Ascending aorta (tissue), 2 donors: ENCODE data around the gene IL1RL2. TPM values are rescaled to one million over a fixed set of nuclear protein-coding genes. Genes with fewer than 3 reads are reported as not detected.

ENCODE experiments used
- DNase-seq, 2 donors: peaks; one replicate each; pipeline ENCODE4 v3.0.0-alpha.2; 2019; ENCODE audit warnings: low spot score in 2 of 2
- H3K27ac ChIP-seq, 2 donors: fragments of 200-600 bp; sonication (generic); one replicate each; pipeline ENCODE4 v1.5.1; 2016 to 2017; ENCODE audit warnings: mild to moderate bottlenecking in 1 of 2
- H3K27me3 ChIP-seq: fragments of 200-600 bp; sonication (generic); one replicate; pipeline ENCODE4 v1.5.1; 2017
- H3K36me3 ChIP-seq, 2 donors: fragments of 200-600 bp; sonication (generic); one replicate each; pipeline ENCODE4 v1.5.1; 2016
- H3K4me1 ChIP-seq, 2 donors: fragments of 200-600 bp; sonication (generic); one replicate each; pipeline ENCODE4 v1.5.1; 2016 to 2017; ENCODE audit warnings: mild to moderate bottlenecking in 1 of 2
- H3K4me3 ChIP-seq, 2 donors: fragments of 200-600 bp; sonication (generic); one replicate each; pipeline ENCODE4 v1.5.1; 2016 to 2017; ENCODE audit warnings: mild to moderate bottlenecking in 1 of 2
- H3K9me3 ChIP-seq, 2 donors: fragments of 200-600 bp; sonication (generic); one replicate each; pipeline ENCODE4 v1.5.1; 2016
- CTCF ChIP-seq, 3 experiments: fragments of 200-600 bp in 2 of 3; fragments of 450-650 bp in 1 of 3; sonication (generic) in 2 of 3; IDR thresholded peaks; one replicate each; pipeline ENCODE4 v1.5.1; 2016 to 2019; ENCODE audit warnings: antibody characterized with exemption in 3 of 3, mild to moderate bottlenecking in 1 of 3, moderate library complexity in 1 of 3
- intact Hi-C: fragments of 100-400 bp; cut with DNase I; formaldehyde crosslinking; loops from one replicate; pipeline ENCODE4 v1.15.1; 2023
- total RNA-seq: library from RNA; depleted of rRNA; stranded (reverse); fragments of >200 nt; gene quantifications from one replicate; pipeline ENCODE4 v1.1.0, GENCODE V29; 2016

IL1RL2 gene
- total RNA-seq, 1 donor from 2014 or later: not detected

GRCh38 chr2:102286041-102286440 lies 99.2 kb downstream of the IL1RL2 start:
- intact Hi-C loops: no loop called here
- TF ChIP-seq CTCF (IDR thresholded peaks at IDR 0.05): no peak
- no peaks in the 10 kb centered on the region for H3K4me1 ChIP-seq

GRCh38 chr2:102289129-102289528 lies 102.3 kb downstream of the IL1RL2 start:
- Histone ChIP-seq H3K4me3 (no peak overlapping the region), H3K27me3 (no peaks in the 10 kb centered on the region), H3K27ac (no peak overlapping the region), H3K9me3 (no peaks in the 10 kb centered on the region), H3K4me1 (no peaks in the 10 kb centered on the region), H3K36me3 (no peaks in the 10 kb centered on the region)
- intact Hi-C loops: no loop called here
- DNase-seq: no peak
- TF ChIP-seq CTCF (IDR thresholded peaks at IDR 0.05): no peak

More at GRCh38 chr2:102286041-102286440, 99.2 kb downstream of the IL1RL2 start:
- Histone ChIP-seq H3K27me3 (no peaks in the 10 kb centered on the region), H3K27ac (no peak overlapping the region), H3K9me3 (no peaks in the 10 kb centered on the region), H3K36me3 (no peaks in the 10 kb centered on the region), H3K4me3 (no peak overlapping the region)
- no peak for DNase-seq

Other genes with a start within 250 kb of the IL1RL2 start
- 25.4 TPM for gene IL1R2, start 195.1 kb upstream of the IL1RL2 start, total RNA-seq
- gene IL1R1, start 44.3 kb upstream of the IL1RL2 start, total RNA-seq: 132 TPM
- 3.4 TPM for gene IL1RL1, start 124.5 kb downstream of the IL1RL2 start, total RNA-seq
- gene IL18R1, start 168.8 kb downstream of the IL1RL2 start, total RNA-seq: 1.9 TPM
- 0.11 TPM for gene IL18RAP, start 236.1 kb downstream of the IL1RL2 start, total RNA-seq